Measurements from ENCODE around the gene PHF13. TPM values are rescaled to one million over a fixed set of nuclear protein-coding genes. Genes with fewer than 3 reads are reported as not detected.

Gene PHF13
- total RNA-seq, 1 experiment from 2014 or later: 37.8 TPM

DNA sequence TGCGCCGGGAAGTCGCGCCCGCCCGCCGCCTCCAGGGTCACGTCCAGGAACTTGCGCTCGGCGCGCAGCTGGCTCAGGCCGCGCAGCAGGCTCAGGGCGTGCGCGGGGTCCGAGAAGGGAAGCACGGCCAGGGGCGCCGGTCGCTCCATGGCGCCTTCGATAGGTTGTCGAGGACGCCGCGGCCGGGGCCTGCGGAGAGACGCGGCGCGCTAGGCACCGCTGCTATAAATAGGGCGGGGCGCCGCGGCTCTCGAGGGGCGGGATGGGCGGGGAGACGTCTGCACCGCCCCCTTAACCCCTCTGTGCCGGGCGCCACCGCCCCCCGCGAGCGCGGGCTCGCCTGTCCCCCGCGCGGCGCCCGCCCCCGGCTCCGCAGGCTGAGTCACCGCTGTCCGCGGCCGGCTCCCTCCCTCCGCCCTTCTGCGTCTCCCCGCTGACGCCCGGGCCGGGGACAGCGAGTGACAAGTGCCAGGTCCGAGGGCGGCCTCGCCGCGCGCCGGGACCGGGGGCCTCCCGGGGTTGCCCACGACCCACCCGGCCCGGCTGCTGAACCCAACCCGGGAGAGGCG lies 10.8 kb upstream of the PHF13 start, which contains the start of gene KLHL21:
KLHL21 (minus strand) TSS at position 201 of the 569 bp plus-strand sequence; CDS start at position 149, 52 bp downstream.
- intact Hi-C loops (cut with micrococcal nuclease; ENCODE audit: unreplicated experiment): loop anchor here (1.0 kb wide), 1 partner anchor 11 kb away; the partner anchor contains the start of gene PHF13
- peak within 1 kb of the TSS; percentile 83 for H3K27ac ChIP-seq (ENCODE audit: low read depth, low read length, poor library complexity, severe bottlenecking)

DNA sequence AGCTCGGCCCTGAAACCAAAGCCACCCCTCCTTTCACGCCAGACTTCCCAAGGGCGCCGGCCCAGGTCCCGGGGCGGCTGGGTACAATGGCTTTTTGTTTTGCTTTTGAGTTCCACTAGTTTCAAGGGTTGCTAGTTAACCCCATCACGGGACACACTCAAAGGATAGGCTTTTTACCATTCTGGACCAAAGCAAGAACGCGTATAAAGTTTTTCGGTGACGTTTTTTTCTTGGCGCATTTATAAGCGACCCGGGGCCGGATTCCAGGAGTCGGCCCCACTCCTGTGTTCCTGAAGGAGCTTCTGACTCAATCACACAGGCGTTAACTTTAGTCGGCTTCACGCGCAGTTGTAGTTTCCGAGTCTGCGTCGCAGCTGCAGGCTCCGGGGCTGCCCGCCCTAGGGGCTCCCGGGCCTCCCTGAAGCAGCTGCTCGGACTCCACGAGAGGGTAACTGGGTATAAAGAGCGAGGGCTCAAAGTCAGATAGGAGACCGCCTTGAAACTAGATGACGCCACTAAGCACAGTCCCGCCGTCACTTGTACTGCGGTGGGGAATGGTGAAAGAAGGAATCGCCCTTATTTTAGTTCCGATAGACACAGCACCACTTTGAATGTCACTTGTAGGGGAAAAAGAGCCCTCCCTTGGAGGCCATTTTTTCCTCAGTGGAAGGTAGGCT lies 10.2 kb upstream of the PHF13 start:
- Histone ChIP-seq H3K4me1 (ENCODE audit: insufficient read depth, low read length, poor library complexity, severe bottlenecking) (peaks cover 11% of the 10 kb centered on the region), H3K27ac (ENCODE audit: low read depth, low read length, poor library complexity, severe bottlenecking) (peak overlapping the region; percentile 83), H3K9me3 (ENCODE audit: low read depth, low read length, poor library complexity, severe bottlenecking) (no peaks in the 10 kb centered on the region), H3K27me3 (replicated peaks; ENCODE audit: insufficient read depth, low read depth, low read length, poor library complexity) (no peaks in the 10 kb centered on the region), H3K4me3 (ENCODE audit: low read depth, low read length, poor library complexity, severe bottlenecking) (peak overlapping the region; percentile 89), H3K36me3 (ENCODE audit: insufficient read depth, low read length, poor library complexity, severe bottlenecking) (peaks cover 12% of the 10 kb centered on the region)
- DNase-seq (ENCODE audit: low spot score): peak; percentile 74
- BruUV-seq (replicated peaks): TSS peak; percentile 87
- CTCF ChIA-PET: no interaction called here
- POLR2A ChIA-PET (ENCODE audit: low non-redundant PET): no interaction called here
- TF ChIP-seq CTCF (conservative IDR thresholded peaks at IDR 0.05; ENCODE audit: low read depth, low read length) (no peak), EZH2 (IDR thresholded peaks at IDR 0.05; ENCODE audit: borderline replicate concordance, low read depth, low read length, poor library complexity, severe bottlenecking) (no peak)
- intact Hi-C loops (cut with micrococcal nuclease; ENCODE audit: unreplicated experiment): no loop called here

More for the DNA sequence above, 10.8 kb upstream of the PHF13 start, which contains the start of gene KLHL21:
- DNase-seq (ENCODE audit: low spot score): peak; percentile 93
- POLR2A ChIA-PET (ENCODE audit: low non-redundant PET): no interaction called here
- H3K4me3 ChIP-seq (ENCODE audit: low read depth, low read length, poor library complexity, severe bottlenecking): peak within 1 kb of the TSS; percentile 89
- no peak for TF ChIP-seq CTCF (conservative IDR thresholded peaks at IDR 0.05; ENCODE audit: low read depth, low read length)
- no peak for TF ChIP-seq EZH2 (IDR thresholded peaks at IDR 0.05; ENCODE audit: borderline replicate concordance, low read depth, low read length, poor library complexity, severe bottlenecking)
- CTCF ChIA-PET: no interaction called here
- BruUV-seq (replicated peaks): no TSS peak
- peaks cover 11% of the 10 kb centered on the region for H3K4me1 ChIP-seq (ENCODE audit: insufficient read depth, low read length, poor library complexity, severe bottlenecking)
- peaks cover 15% of the 10 kb centered on the region for H3K36me3 ChIP-seq (ENCODE audit: insufficient read depth, low read length, poor library complexity, severe bottlenecking)
- H3K27me3 ChIP-seq (replicated peaks; ENCODE audit: insufficient read depth, low read depth, low read length, poor library complexity): no peaks in the 10 kb centered on the region
- H3K9me3 ChIP-seq (ENCODE audit: low read depth, low read length, poor library complexity, severe bottlenecking): no peaks in the 10 kb centered on the region

- H3K27ac ChIP-seq (ENCODE audit: low read depth, low read length, poor library complexity, severe bottlenecking): peak overlapping the region; percentile 83
- CTCF ChIA-PET: no interaction called here
Measured at GRCh38 chr1:6603915-6604558, 9.5 kb upstream of the PHF13 start.

More at GRCh38 chr1:6603915-6604558, 9.5 kb upstream of the PHF13 start:
- no TSS peak for BruUV-seq (replicated peaks)
- peak; percentile 22 for DNase-seq (ENCODE audit: low spot score)
- Histone ChIP-seq H3K27me3 (replicated peaks; ENCODE audit: insufficient read depth, low read depth, low read length, poor library complexity) (no peaks in the 10 kb centered on the region), H3K36me3 (ENCODE audit: insufficient read depth, low read length, poor library complexity, severe bottlenecking) (peaks cover 7% of the 10 kb centered on the region), H3K4me1 (ENCODE audit: insufficient read depth, low read length, poor library complexity, severe bottlenecking) (peaks cover 11% of the 10 kb centered on the region), H3K4me3 (ENCODE audit: low read depth, low read length, poor library complexity, severe bottlenecking) (peak overlapping the region; percentile 89), H3K9me3 (ENCODE audit: low read depth, low read length, poor library complexity, severe bottlenecking) (no peaks in the 10 kb centered on the region)
- POLR2A ChIA-PET (ENCODE audit: low non-redundant PET): no interaction called here
- no peak for TF ChIP-seq CTCF (conservative IDR thresholded peaks at IDR 0.05; ENCODE audit: low read depth, low read length)
- no peak for TF ChIP-seq EZH2 (IDR thresholded peaks at IDR 0.05; ENCODE audit: borderline replicate concordance, low read depth, low read length, poor library complexity, severe bottlenecking)
- intact Hi-C loops (cut with micrococcal nuclease; ENCODE audit: unreplicated experiment): no loop called here

All from A673 (cell line).